AG08396 (cell line): ENCODE results near the gene PM20D2.
"Not testable (repeated sequence)": the region's sequence is repeated elsewhere in the genome, so short reads cannot be mapped to it uniquely, and the experiment has no call there.

Source experiments
- DNase-seq: peaks from one replicate; pipeline ENCODE4 v3.0.0; 2012; ENCODE audit warnings: low spot score, mixed read lengths

Gene PM20D2, protein sequence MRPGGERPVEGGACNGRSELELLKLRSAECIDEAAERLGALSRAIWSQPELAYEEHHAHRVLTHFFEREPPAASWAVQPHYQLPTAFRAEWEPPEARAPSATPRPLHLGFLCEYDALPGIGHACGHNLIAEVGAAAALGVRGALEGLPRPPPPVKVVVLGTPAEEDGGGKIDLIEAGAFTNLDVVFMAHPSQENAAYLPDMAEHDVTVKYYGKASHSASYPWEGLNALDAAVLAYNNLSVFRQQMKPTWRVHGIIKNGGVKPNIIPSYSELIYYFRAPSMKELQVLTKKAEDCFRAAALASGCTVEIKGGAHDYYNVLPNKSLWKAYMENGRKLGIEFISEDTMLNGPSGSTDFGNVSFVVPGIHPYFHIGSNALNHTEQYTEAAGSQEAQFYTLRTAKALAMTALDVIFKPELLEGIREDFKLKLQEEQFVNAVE

DNA sequence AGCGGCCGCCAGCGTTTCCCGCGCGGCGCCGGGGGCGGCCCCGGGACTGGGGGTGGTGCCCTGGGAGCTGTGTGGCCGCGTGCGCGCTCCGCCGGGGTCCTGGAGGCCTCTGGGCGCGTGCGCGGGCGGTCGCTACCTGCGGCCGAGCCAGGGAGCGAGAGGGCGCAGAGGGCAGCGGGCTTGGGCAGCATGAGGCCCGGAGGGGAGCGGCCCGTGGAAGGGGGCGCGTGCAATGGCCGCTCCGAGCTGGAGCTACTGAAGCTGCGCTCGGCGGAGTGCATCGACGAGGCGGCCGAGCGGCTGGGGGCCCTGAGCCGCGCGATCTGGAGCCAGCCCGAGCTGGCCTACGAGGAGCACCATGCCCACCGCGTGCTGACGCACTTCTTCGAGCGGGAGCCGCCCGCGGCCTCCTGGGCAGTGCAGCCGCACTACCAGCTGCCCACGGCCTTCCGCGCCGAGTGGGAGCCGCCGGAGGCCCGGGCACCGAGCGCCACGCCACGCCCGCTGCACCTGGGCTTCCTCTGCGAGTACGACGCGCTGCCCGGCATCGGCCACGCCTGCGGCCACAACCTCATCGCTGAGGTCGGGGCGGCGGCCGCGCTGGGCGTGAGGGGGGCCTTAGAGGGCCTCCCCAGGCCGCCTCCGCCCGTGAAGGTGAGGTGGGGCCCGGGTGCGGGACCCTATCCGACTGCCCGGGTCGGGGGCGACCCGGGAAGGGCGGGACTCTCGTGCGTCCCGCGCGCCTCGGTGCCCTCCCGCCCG is at the start of gene PM20D2:
Gene PM20D2, plus strand, starts transcription at position 100 of the 762 bp plus-strand sequence. Its CDS starts 90 bp downstream, at position 190.
- peak; percentile 77 for DNase-seq

- DNase-seq: no peak
Observed at GRCh38 chr6:89098461-89098860, 47.4 kb upstream of the PM20D2 start.

GRCh38 chr6:89100114-89100513 is 45.7 kb upstream of the PM20D2 start:
- no peak for DNase-seq

- no peak for DNase-seq
Observed at GRCh38 chr6:89110284-89110683, 35.6 kb upstream of the PM20D2 start.

DNA sequence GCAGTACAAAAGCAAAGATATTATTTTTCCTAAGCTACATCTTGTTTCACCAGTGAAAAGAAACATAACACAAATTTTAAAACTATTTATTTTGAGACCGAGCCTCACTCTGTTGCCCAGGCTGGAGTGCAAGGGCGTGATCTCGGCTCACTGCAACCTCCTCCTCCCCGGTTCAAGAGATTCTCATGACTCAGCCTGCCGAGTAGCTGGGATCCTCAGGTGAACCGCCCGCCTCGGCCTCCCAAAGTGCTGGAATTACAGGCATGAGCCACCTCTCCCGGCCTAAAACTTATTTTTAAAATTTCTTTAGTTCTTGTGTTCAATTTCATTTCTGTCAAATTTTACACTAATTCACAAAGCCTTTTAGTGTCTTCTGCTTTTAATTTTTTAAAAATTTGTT is 33.9 kb upstream of the PM20D2 start:
- DNase-seq: no peak

GRCh38 chr6:89116702-89117101 is 29.2 kb upstream of the PM20D2 start:
- DNase-seq: no peak

- DNase-seq: peak; percentile 80
Observed at GRCh38 chr6:89117211-89118108, 28.4 kb upstream of the PM20D2 start, which contains the start of gene SRSF12. SRSF12 (minus strand) TSS chr6:89118071; CDS start chr6:89117887, 184 bp downstream.

DNA sequence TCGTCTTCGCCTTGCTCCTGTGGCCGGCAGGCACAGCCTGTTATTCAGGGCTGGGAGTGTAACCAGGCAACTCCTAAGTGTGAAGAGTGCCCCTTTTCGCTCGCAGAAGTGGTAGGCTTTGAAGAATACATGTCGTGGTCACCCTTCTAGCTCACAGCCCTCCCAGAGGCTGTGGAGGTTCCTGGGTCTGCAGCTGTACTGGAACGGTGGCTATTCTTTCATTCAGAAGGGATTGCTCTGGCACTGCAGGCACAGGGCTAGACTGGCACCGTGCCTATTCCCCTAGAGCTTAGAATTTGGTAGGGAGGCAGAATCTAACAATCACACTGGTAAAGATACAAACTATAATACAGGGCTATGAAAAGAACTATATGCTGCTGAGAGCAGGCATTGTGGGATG is 26.9 kb upstream of the PM20D2 start:
- no peak for DNase-seq

DNA sequence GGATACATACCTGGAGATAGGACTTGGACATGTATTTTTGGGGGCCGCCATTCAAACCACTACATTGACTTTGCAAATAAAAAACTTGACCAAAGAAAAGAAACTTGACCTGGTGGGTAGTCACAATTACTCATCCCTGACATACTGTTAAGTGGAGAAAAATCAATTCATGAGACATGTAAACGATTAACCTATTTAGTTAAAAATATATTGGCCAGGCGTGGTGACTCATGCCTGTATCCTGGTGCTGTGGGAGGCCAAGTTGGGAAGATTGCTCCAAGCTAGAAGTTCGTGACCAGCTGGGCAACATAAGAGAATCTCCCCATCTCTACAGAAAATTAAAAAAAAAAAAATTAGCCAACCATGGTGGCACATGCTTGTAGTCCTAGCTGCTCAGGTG is 25.5 kb upstream of the PM20D2 start:
- DNase-seq: no peak

DNA sequence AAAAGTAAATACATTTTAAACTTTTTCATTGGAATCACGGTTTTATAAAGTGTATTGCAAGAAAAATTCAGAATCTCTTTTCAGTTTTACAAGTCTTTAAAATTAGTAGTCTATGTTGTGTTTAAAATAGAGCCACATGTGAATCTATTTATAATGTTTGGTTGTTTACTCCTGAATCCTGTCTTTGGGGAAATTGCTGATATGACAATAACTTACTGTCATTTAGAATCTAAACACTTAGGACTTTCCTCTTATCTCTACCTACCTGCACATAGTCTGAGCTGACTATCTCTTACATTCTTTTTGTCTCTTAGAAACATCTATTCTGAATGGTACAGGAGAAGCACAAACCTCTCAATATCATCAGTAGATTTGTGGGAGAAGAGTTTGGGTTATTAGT is 23.9 kb upstream of the PM20D2 start:
- DNase-seq: no peak

DNA sequence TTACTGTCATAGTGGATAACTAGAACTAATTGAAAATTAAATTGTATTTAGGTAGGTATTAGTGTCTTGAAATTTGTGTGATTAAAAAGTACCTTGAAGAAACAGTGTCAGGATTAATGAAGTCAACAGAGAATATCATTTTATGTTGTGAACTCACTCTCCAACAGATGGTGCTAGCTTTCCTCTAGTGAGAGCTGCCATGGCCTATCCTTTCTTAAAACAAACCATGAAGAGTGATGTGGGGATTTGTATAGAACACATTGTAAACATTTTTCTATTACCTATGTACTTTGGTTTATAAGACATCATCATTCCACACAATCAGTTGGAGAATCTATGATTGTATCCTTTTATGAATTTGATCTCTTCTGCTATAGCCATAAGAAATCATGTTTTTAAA is 23.2 kb upstream of the PM20D2 start:
- DNase-seq: peak; percentile 41

DNA sequence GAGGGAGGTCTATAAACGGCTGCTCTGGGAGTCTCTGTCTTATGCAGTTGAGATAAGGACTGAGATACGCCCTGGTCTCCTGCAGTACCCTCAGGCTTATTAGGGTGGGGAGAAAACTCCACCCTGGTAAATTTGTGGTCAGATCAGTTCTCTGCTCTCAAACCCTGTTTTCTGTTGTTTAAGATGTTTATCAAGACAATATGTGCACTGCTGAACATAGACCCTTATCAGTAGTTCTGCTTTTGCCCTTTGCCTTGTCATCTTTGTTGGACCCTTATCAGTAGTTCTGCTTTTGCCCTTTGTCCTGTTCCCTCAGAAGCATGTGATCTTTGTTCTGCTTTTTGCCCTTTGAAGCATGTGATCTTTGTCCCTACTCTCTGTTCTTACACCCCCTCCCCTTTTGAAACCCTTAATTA is 17.6 kb upstream of the PM20D2 start:
- DNase-seq: not testable (repeated sequence)

DNA sequence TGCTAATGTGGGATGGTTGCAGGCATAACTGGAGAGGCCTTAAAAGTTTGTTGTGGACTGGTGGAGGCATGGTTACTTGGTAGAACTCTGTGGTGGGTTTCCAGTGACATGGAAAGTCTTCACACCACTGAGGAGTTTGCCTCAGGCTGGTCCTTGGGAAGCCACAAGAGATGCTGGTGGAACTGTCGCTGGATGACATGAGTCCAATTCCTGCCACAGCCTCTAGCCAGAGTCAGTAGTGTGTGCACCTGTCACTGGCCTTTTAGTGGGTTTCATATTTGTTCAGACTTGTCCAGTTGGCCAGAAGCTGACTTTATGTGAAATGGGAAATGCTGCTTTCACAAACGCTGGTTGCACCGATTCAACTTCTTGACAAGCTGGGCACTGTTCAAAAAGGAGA is 14.3 kb upstream of the PM20D2 start:
- no peak for DNase-seq

DNA sequence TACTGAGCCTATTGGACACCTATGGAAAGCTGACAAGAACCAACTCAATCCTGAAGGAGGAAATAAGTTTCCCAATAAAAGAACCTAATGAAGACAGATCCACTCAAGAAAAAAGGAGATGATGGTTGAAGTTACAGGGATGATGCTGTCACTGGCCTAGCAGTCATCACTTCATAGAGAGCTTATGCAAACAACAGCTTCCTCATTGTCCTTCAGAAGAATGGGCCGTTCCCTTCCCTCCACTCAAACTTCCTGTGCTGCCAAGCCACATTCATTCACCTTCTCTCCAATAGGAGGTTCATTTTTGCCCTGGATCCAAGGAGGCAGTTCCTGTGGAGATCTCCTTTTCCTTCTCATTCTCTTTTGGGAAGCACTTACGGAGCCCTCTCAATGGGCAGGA is 13.8 kb upstream of the PM20D2 start:
- no peak for DNase-seq

GRCh38 chr6:89133981-89134380 is 11.9 kb upstream of the PM20D2 start:
- no peak for DNase-seq

DNA sequence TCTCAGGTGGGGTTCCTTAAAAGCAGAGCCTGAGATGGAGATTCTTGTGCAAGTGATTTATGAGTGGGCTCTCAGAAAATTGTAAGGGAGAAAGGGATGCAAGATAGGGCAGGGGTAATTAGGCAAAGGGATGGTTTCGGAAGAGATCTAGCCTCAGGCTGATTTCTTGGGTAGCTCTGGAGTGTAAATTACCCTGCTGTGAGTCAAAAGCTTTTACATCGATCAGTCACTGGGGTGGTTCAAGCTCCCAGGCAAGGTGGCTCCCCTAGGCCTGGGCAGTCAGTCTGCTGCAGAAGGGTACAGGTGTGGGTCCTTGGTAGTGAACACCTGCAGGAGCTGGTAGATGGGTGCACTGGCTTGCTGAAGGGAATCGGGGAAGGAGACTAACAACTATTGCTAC is 11.1 kb upstream of the PM20D2 start:
- no peak for DNase-seq

DNA sequence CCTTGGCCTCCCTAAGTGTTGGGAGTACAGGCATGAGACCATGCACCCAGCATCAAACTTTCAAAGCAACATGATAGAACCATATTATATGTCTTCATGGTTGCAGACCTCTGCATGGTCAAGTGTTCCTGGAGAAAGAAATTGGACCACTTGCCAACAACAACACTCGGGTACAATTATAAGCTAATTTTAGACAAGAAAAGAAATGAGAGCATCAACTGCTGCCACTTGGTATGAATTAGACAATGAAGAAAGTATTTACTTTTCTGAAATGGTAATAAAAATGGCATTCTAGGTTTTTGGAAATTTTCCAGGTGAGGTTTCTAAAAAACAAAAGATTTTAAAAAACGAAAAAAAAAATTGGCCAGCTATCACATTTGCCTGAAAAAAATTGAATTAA is 7.7 kb upstream of the PM20D2 start:
- DNase-seq: no peak

DNA sequence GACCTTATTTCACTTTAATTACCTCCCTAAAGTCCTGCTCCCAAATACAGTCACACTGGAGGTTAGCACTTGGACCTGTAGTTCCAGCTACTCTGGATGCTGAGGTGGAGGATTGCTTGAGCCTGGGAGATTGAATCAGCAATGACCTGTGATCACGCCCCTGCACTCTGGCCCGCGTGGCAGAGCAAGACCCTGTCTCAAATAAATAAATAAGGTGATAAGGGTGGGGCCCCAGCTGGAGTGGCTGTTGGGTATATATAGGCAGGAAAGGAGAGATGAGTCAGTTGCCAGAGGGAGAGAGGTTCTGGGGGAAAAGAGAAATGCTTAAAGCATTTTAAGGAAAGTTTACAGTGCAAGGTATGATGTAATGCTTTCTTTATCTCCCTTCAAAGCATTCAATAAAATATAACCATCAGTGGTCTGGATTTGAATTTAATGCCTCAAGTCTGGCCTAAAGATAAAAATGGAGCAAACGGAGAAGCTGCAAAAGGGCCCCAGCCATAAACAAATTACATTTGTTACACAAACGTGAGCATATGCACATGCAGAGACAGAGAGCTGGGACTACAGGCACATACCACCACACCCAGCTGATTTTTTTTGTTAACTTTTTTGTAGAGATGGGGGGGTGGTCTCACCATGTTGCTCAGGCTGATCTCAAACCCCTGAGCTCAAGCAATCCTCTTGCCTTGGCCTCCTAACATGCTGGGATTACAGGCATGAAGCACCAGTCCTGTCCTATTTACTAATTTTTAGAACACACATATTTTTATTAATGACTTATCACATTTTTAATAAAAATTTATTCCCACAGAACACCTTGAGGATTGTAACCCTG is 6.1 kb upstream of the PM20D2 start:
- DNase-seq: no peak

DNA sequence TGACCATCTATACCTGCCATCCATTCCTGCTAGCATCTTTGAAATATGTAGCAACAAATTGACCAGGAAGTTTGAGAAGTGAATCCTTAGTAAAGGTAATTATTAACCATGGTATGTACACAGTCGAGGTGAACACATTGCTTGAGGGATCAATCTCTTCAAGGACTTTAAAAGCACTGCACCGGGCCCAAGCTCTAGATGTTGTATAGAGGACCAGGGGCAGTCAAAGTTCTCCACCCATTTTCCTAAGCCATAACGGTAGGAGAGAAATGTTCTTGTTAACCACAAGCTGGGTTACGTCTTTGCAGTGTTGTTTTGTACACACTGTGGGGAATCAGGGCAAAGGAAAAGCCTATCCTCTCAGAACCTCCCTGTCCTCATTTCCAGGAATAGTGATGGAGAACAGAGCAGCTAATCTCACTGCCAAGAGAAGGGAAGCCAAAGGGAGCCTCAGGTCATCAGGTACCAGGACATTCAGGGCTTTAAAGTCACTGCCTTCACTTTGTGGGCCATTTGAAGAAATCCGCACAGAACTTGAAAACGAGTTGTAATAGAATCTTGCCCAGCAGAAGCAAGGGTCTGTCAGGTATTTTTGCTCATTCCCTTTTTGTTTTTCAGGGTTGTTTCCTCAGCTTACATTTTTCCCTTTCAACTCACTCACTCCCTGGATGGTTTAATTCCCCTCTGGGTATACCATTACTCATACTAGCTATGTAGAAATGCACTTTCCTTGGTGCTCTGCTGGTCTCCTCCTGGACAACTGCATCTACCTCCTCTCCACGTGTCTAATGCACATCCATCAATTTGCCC is 5.3 kb upstream of the PM20D2 start:
- DNase-seq: no peak

DNA sequence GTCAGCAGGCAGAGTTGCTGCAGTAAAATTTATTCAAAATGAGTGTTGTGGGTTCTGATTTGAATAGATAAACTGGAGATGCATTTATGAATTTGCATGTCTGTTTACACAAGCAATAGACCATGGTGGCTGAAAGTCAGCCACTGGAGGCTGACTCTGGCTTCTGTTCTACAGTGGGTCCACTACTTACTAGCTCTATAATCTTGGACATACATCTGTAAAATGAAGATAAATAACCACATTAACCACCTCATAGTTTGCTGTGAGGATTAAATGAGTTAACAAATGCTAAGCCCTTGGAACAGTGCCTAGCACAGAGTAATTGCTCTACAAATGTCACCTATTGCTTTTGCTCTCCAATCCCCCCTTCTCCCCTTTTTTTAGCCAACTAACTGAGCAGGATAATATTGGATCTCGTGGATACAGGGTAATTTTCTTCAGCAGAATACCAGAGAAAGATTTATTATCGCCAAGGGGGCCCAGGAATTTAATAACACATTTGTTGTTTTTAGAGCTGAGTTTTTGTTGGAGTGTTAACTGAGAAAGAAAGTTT is 1.4 kb upstream of the PM20D2 start:
- DNase-seq: no peak
